ENCODE measurements around the gene ABCA2.

Gene ABCA2

GRCh38 chr9:137044502-137045177 is 16.6 kb upstream of the ABCA2 start:
- Histone ChIP-seq H3K9ac (ENCODE audit: insufficient read length) (peak overlapping the region; percentile 59), H3K9me3 (ENCODE audit: low read depth, low read length) (no peaks in the 10 kb centered on the region), H3K36me3 (ENCODE audit: insufficient read depth, low read length) (peaks cover under 1% of the 10 kb centered on the region; the same call in 1 of the 2 replicates), H3K4me3 (peak overlapping the region; percentile 92), H3K27ac (no peak overlapping the region)
- no peak for DNase-seq (ENCODE audit: low read depth, low spot score)
- no peak for TF ChIP-seq EZH2 (IDR thresholded peaks at IDR 0.05)
- no peak for TF ChIP-seq POLR2AphosphoS5 (IDR thresholded peaks at IDR 0.05; ENCODE audit: borderline replicate concordance, low read depth, low read length)
- TF ChIP-seq FOXP2 (optimal IDR thresholded peaks at IDR 0.05; ENCODE audit: control extremely low read depth, extremely low read length, insufficient read depth), result no peak

- TF ChIP-seq EZH2 (IDR thresholded peaks at IDR 0.05) (no peak), FOXP2 (optimal IDR thresholded peaks at IDR 0.05; ENCODE audit: control extremely low read depth, extremely low read length, insufficient read depth) (no peak), POLR2AphosphoS5 (IDR thresholded peaks at IDR 0.05; ENCODE audit: borderline replicate concordance, low read depth, low read length) (no peak)
- no peaks in the 10 kb centered on the region for H3K9me3 ChIP-seq (ENCODE audit: low read depth, low read length)
- H3K27ac ChIP-seq, result no peak overlapping the region
- no peak overlapping the region for H3K4me3 ChIP-seq
- H3K36me3 ChIP-seq (ENCODE audit: insufficient read depth, low read length), result peaks cover 6% of the 10 kb centered on the region; the same call in 1 of the 2 replicates
- H3K9ac ChIP-seq (ENCODE audit: insufficient read length), result no peak overlapping the region
- DNase-seq (ENCODE audit: low read depth, low spot score), result no peak
These were observed 16.0 kb upstream of the ABCA2 start for GRCh38 chr9:137044037-137044436.

DNA sequence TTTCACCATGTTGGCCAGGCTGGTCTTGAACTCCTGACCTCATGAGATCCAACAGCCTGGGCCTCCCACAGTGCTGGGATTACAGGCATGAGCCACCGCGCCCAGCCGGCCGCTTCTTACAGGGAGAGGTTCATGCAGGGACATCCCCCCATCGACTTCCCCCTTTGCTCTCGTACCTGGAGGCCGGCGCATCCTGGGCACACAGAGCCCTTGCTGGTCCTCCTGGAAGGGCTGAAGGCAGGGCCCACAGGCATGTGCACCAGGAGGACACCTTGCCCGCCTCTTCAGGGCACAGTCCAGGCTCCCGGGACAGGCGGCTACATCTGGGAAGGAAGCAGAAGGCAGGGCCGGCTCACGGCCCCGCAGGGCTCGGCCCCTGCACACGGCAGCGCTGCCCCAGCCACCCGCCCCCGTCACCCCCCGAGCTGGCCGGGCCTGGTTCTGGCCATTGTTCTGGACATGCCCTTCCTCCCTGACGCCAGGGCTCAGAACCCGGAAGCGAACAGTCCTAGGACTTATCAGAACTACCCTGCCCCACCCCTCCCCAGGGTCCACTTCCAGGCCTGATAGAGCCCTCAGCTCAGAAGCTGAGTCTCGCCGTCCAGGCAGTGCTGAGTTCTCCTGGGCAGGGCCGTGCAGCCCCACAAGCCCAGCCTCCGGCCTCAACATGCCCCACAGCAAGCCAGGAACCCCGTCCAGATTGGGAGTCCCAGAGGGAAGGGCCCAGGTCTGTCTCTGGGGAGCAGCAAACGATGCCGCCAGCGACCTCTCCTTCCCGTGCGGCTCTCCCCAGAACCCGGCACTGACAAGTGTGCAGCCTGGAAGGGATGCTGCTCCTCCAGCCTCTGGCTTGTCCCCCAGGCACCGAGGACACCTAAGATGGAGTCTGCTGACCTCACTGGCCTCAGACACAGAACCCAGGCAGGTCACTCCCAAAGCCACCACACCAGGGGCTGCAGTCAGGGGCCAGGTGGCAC is 15.0 kb upstream of the ABCA2 start:
- no peak overlapping the region for H3K27ac ChIP-seq
- no peaks in the 10 kb centered on the region for H3K9me3 ChIP-seq (ENCODE audit: low read depth, low read length)
- H3K4me3 ChIP-seq, result no peak overlapping the region
- no peak for DNase-seq (ENCODE audit: low read depth, low spot score)
- H3K36me3 ChIP-seq (ENCODE audit: insufficient read depth, low read length), result peaks cover 6% of the 10 kb centered on the region; the same call in 1 of the 2 replicates
- TF ChIP-seq EZH2 (IDR thresholded peaks at IDR 0.05), result no peak
- no peak for TF ChIP-seq POLR2AphosphoS5 (IDR thresholded peaks at IDR 0.05; ENCODE audit: borderline replicate concordance, low read depth, low read length)
- TF ChIP-seq FOXP2 (optimal IDR thresholded peaks at IDR 0.05; ENCODE audit: control extremely low read depth, extremely low read length, insufficient read depth), result no peak
- no peak overlapping the region for H3K9ac ChIP-seq (ENCODE audit: insufficient read length)

DNA sequence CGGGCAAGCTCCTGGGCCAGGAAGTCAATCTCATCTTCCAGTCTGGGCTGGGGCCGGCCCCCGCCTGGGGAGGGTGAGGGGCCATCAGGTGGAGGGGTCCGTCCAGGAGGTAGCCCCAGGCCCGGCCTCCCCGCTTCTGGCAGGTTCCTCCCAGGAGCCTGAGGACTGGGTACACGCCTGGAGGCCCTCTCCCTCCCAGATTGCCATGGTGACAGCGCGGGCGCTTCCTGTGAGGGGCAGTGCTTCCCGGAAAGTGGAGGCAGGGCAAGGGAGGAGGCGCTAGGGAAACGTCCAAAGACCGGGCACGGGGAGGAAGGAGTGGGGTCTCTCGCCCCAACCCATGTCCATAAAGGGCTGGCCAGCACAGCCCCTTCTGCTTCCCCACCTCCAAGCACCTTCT is 13.1 kb upstream of the ABCA2 start:
- H3K9ac ChIP-seq (ENCODE audit: insufficient read length), result no peak overlapping the region
- H3K9me3 ChIP-seq (ENCODE audit: low read depth, low read length), result no peaks in the 10 kb centered on the region
- H3K4me3 ChIP-seq, result peak overlapping the region; percentile 44
- no peak for DNase-seq (ENCODE audit: low read depth, low spot score)
- peaks cover 6% of the 10 kb centered on the region; the same call in 1 of the 2 replicates for H3K36me3 ChIP-seq (ENCODE audit: insufficient read depth, low read length)
- no peak overlapping the region for H3K27ac ChIP-seq
- TF ChIP-seq EZH2 (IDR thresholded peaks at IDR 0.05) (no peak), FOXP2 (optimal IDR thresholded peaks at IDR 0.05; ENCODE audit: control extremely low read depth, extremely low read length, insufficient read depth) (no peak), POLR2AphosphoS5 (IDR thresholded peaks at IDR 0.05; ENCODE audit: borderline replicate concordance, low read depth, low read length) (no peak)

- Histone ChIP-seq H3K4me3 (peak overlapping the region; percentile 44; the same call in 1 of the 2 replicates), H3K9ac (ENCODE audit: insufficient read length) (no peak overlapping the region), H3K9me3 (ENCODE audit: low read depth, low read length) (no peaks in the 10 kb centered on the region), H3K36me3 (ENCODE audit: insufficient read depth, low read length) (peaks cover 6% of the 10 kb centered on the region; the same call in 1 of the 2 replicates), H3K27ac (no peak overlapping the region)
- TF ChIP-seq EZH2 (IDR thresholded peaks at IDR 0.05), result no peak
- no peak for TF ChIP-seq FOXP2 (optimal IDR thresholded peaks at IDR 0.05; ENCODE audit: control extremely low read depth, extremely low read length, insufficient read depth)
- TF ChIP-seq POLR2AphosphoS5 (IDR thresholded peaks at IDR 0.05; ENCODE audit: borderline replicate concordance, low read depth, low read length), result no peak
- DNase-seq (ENCODE audit: low read depth, low spot score), result no peak
These were observed 12.5 kb upstream of the ABCA2 start for GRCh38 chr9:137040568-137040967.

- Histone ChIP-seq H3K9me3 (ENCODE audit: low read depth, low read length) (no peaks in the 10 kb centered on the region), H3K36me3 (ENCODE audit: insufficient read depth, low read length) (peaks cover 6% of the 10 kb centered on the region; the same call in 1 of the 2 replicates), H3K4me3 (no peak overlapping the region), H3K9ac (ENCODE audit: insufficient read length) (no peak overlapping the region), H3K27ac (no peak overlapping the region)
- no peak for TF ChIP-seq FOXP2 (optimal IDR thresholded peaks at IDR 0.05; ENCODE audit: control extremely low read depth, extremely low read length, insufficient read depth)
- TF ChIP-seq POLR2AphosphoS5 (IDR thresholded peaks at IDR 0.05; ENCODE audit: borderline replicate concordance, low read depth, low read length), result no peak
- no peak for TF ChIP-seq EZH2 (IDR thresholded peaks at IDR 0.05)
- DNase-seq (ENCODE audit: low read depth, low spot score), result no peak
These were observed 11.8 kb upstream of the ABCA2 start for GRCh38 chr9:137039611-137040366.

DNA sequence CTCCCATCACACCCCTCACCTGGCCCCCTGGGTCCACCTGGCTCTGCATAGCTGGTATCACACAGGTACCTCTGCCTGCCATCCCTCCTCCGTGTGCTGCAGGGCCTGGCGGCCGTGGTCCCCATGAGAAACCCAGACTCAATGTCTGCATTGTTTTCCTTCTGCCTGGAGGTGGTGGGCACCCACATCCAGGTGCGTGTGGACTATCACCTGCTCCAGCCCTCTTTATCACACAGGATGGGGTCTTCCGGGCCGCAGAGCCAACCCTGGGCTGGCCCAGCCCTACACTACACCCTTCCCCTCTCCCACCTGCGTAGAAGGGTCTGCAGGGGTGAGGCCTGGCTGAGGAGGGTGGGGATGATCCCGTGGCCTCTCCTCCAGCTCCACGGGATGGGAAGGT is 10.9 kb upstream of the ABCA2 start:
- no peak for TF ChIP-seq EZH2 (IDR thresholded peaks at IDR 0.05)
- TF ChIP-seq FOXP2 (optimal IDR thresholded peaks at IDR 0.05; ENCODE audit: control extremely low read depth, extremely low read length, insufficient read depth), result no peak
- no peak for TF ChIP-seq POLR2AphosphoS5 (IDR thresholded peaks at IDR 0.05; ENCODE audit: borderline replicate concordance, low read depth, low read length)
- no peak overlapping the region for H3K4me3 ChIP-seq
- no peak overlapping the region for H3K27ac ChIP-seq
- H3K36me3 ChIP-seq (ENCODE audit: insufficient read depth, low read length), result peaks cover 6% of the 10 kb centered on the region; the same call in 1 of the 2 replicates
- no peak overlapping the region for H3K9ac ChIP-seq (ENCODE audit: insufficient read length)
- no peak for DNase-seq (ENCODE audit: low read depth, low spot score)
- H3K9me3 ChIP-seq (ENCODE audit: low read depth, low read length), result no peaks in the 10 kb centered on the region

Data from SK-N-MC (cell line).